GM23248 (cell line): ENCODE data around the gene CEACAM4. TPM values are rescaled to one million over a fixed set of nuclear protein-coding genes. Genes with fewer than 3 reads are reported as not detected.
"Not testable (repeated sequence)": the region's sequence is repeated elsewhere in the genome, so short reads cannot be mapped to it uniquely, and the experiment has no call there.

Experiments used
- DNase-seq: peaks from one replicate; pipeline ENCODE4 v3.0.0-alpha.2; 2015
- H2AFZ ChIP-seq: fragments of 200-600 bp; sonication (generic); 2 replicates; pipeline ENCODE4 v1.6.1; 2016; ENCODE audit warnings: antibody characterized with exemption
- H3F3A ChIP-seq: fragments of 200-600 bp; sonication (generic); 2 replicates; pipeline ENCODE4 v1.6.1; 2016; ENCODE audit warnings: mild to moderate bottlenecking, antibody characterized with exemption, mixed run types; ENCODE audit not compliant: insufficient read depth
- H3K27ac ChIP-seq: fragments of 200-600 bp; sonication (generic); 2 replicates; pipeline ENCODE4 v1.5.1; 2016; ENCODE audit warnings: mild to moderate bottlenecking
- H3K27me3 ChIP-seq: fragments of 200-600 bp; sonication (generic); replicated peaks from 2 replicates; pipeline ENCODE4 v1.6.1; 2016; ENCODE audit warnings: mild to moderate bottlenecking; ENCODE audit not compliant: insufficient read depth
- H3K36me3 ChIP-seq: fragments of 200-600 bp; sonication (generic); 2 replicates; pipeline ENCODE4 v1.6.1; 2016; ENCODE audit warnings: low read depth, mild to moderate bottlenecking
- H3K4me1 ChIP-seq: fragments of 200-600 bp; sonication (generic); 2 replicates; pipeline ENCODE4 v1.6.1; 2016; ENCODE audit warnings: mild to moderate bottlenecking; ENCODE audit not compliant: insufficient read depth
- H3K4me2 ChIP-seq: fragments of 200-600 bp; sonication (generic); one replicate; pipeline ENCODE4 v1.6.1; 2016; ENCODE audit warnings: mild to moderate bottlenecking; ENCODE audit not compliant: unreplicated experiment
- H3K4me3 ChIP-seq: fragments of 200-600 bp; sonication (generic); 2 replicates; pipeline ENCODE4 v1.5.1; 2016; ENCODE audit warnings: mild to moderate bottlenecking
- H3K79me2 ChIP-seq: fragments of 200-600 bp; sonication (generic); 2 replicates; pipeline ENCODE4 v1.6.1; 2016; ENCODE audit warnings: mild to moderate bottlenecking; ENCODE audit not compliant: insufficient read depth
- H3K9ac ChIP-seq: fragments of 200-600 bp; sonication (generic); 2 replicates; pipeline ENCODE4 v1.6.1; 2016; ENCODE audit warnings: mild to moderate bottlenecking
- H3K9me2 ChIP-seq: fragments of 200-600 bp; sonication (generic); 2 replicates; pipeline ENCODE4 v1.6.1; 2016; ENCODE audit warnings: mixed run types, mild to moderate bottlenecking, moderate library complexity; ENCODE audit not compliant: insufficient read depth
- H3K9me3 ChIP-seq: fragments of 200-600 bp; sonication (generic); one replicate; pipeline ENCODE4 v1.6.1; 2017; ENCODE audit warnings: low read depth
- H4K20me1 ChIP-seq: fragments of 200-600 bp; sonication (generic); 2 replicates; pipeline ENCODE4 v1.6.0; 2016; ENCODE audit not compliant: insufficient read depth
- EZH2 ChIP-seq: fragments of 200-600 bp; sonication (generic); IDR thresholded peaks from 2 replicates; pipeline ENCODE4 v1.6.1; 2018; ENCODE audit warnings: antibody characterized with exemption, mild to moderate bottlenecking; ENCODE audit not compliant: insufficient read depth, poor library complexity, severe bottlenecking
- EZH2phosphoT487 ChIP-seq: fragments of 200-600 bp; sonication (generic); IDR thresholded peaks from 2 replicates; pipeline ENCODE4 v1.6.1; 2018; ENCODE audit warnings: antibody characterized with exemption, moderate library complexity, mild to moderate bottlenecking, low read depth; ENCODE audit not compliant: insufficient read depth
- WGBS, 2 experiments: methylation state at CpG; one replicate each; pipeline ENCODE4 v1.1.6; 2015 to 2017; ENCODE audit warnings: low lambda C conversion rate in 2 of 2, low coverage in 1 of 2; ENCODE audit errors: missing lambda C conversion rate in 2 of 2; 5-methylcytosine and 5-hydroxymethylcytosine counted together
- in situ Hi-C: fragments of 300-500 bp; cut with MboI; formaldehyde crosslinking; loops from 2 replicates; pipeline ENCODE4 v1.15.0; 2020
- polyA plus RNA-seq: library from polyadenylated mRNA; unstranded; fragments of >200 nt; fragmentation: Nextera tagmentation; extraction: Ambion mirVana; gene quantifications from 2 replicates; pipeline ENCODE4 v1.2.1, GENCODE V29; 2016
- total RNA-seq: library from RNA; depleted of rRNA; stranded (reverse); fragments of >200 nt; shearing (Covaris generic); gene quantifications from 2 replicates; pipeline ENCODE4 v1.2.3, GENCODE V29; 2014

Gene CEACAM4
- total and polyA plus RNA-seq, 2 experiments from 2014 or later = not detected

GRCh38 chr19:41657157-41657556, 30.3 kb upstream of the CEACAM4 start:
- no peak for TF ChIP-seq EZH2phosphoT487
- 25 to 32% methylated on average over 2 of the region's 2 CpGs for WGBS, 2 experiments
- DNase-seq = no peak
- no peaks in the 10 kb centered on the region for H3F3A ChIP-seq
- no peaks in the 10 kb centered on the region for H3K4me1 ChIP-seq
- no peaks in the 10 kb centered on the region for H3K36me3 ChIP-seq
- H3K9me3 ChIP-seq = no peaks in the 10 kb centered on the region
- no peaks in the 10 kb centered on the region for H3K9me2 ChIP-seq
- no peaks in the 10 kb centered on the region for H4K20me1 ChIP-seq
- H3K4me2 ChIP-seq = no peak overlapping the region
- H3K4me3 ChIP-seq = no peak overlapping the region
- H3K27ac ChIP-seq = no peak overlapping the region
- H3K27me3 ChIP-seq = 0 out of 2 replicates have a peak, but pooled peaks cover 13% of the 10 kb centered on the region
- in situ Hi-C loops = no loop called here
- no peak overlapping the region for H2AFZ ChIP-seq
- no peak overlapping the region for H3K9ac ChIP-seq
- H3K79me2 ChIP-seq = no peaks in the 10 kb centered on the region

GRCh38 chr19:41656756-41657155, 29.9 kb upstream of the CEACAM4 start:
- H3K4me2 ChIP-seq, H3K4me1 ChIP-seq, H3K36me3 ChIP-seq, H3K79me2 ChIP-seq, H3F3A ChIP-seq, H3K9ac ChIP-seq, H3K27ac ChIP-seq, H4K20me1 ChIP-seq, H3K4me3 ChIP-seq, H3K9me3 ChIP-seq, H3K9me2 ChIP-seq, DNase-seq, H2AFZ ChIP-seq, in situ Hi-C loops: not testable (repeated sequence)
- WGBS, 2 experiments = 0% methylated on average over 2 of the region's 2 CpGs
- 0 out of 2 replicates have a peak, but pooled peaks cover 13% of the 10 kb centered on the region for H3K27me3 ChIP-seq

GRCh38 chr19:41652250-41652649, 25.4 kb upstream of the CEACAM4 start:
- 18 to 27% methylated on average over 5 of the region's 5 CpGs for WGBS, 2 experiments
- Histone ChIP-seq H4K20me1 (no peaks in the 10 kb centered on the region), H3K27me3 (peaks cover 14% of the 10 kb centered on the region; the same call in 1 of the 2 replicates), H3K9me3 (no peaks in the 10 kb centered on the region), H3K36me3 (no peaks in the 10 kb centered on the region), H2AFZ (no peak overlapping the region), H3K4me3 (no peak overlapping the region), H3F3A (no peaks in the 10 kb centered on the region), H3K79me2 (no peaks in the 10 kb centered on the region), H3K27ac (no peak overlapping the region), H3K9me2 (no peaks in the 10 kb centered on the region), H3K9ac (no peak overlapping the region), H3K4me1 (no peaks in the 10 kb centered on the region), H3K4me2 (no peak overlapping the region)
- no peak for DNase-seq
- in situ Hi-C loops = no loop called here
- TF ChIP-seq EZH2 = no peak
- no peak for TF ChIP-seq EZH2phosphoT487

GRCh38 chr19:41649827-41650226, 23.0 kb upstream of the CEACAM4 start:
- H3K9me3 ChIP-seq = no peaks in the 10 kb centered on the region
- H3K9me2 ChIP-seq = no peaks in the 10 kb centered on the region
- H3K4me3 ChIP-seq = no peak overlapping the region
- no peak for DNase-seq
- no peak overlapping the region for H2AFZ ChIP-seq
- peaks cover 11% of the 10 kb centered on the region; the same call in 1 of the 2 replicates for H3K27me3 ChIP-seq
- H3K4me2 ChIP-seq = no peak overlapping the region
- H3K9ac ChIP-seq = no peak overlapping the region
- no peaks in the 10 kb centered on the region for H3K79me2 ChIP-seq
- H3K36me3 ChIP-seq = no peaks in the 10 kb centered on the region
- no peaks in the 10 kb centered on the region for H3F3A ChIP-seq
- H3K27ac ChIP-seq = no peak overlapping the region
- TF ChIP-seq EZH2 (no peak), EZH2phosphoT487 (no peak)
- 25 to 27% methylated on average over 3 of the region's 3 CpGs for WGBS, 2 experiments
- H4K20me1 ChIP-seq = no peaks in the 10 kb centered on the region
- H3K4me1 ChIP-seq = no peaks in the 10 kb centered on the region
- in situ Hi-C loops = no loop called here

- H3F3A ChIP-seq = no peaks in the 10 kb centered on the region
- no peaks in the 10 kb centered on the region for H3K79me2 ChIP-seq
- H3K9me2 ChIP-seq = no peaks in the 10 kb centered on the region
- no peak overlapping the region for H3K4me2 ChIP-seq
- H3K27ac ChIP-seq = no peak overlapping the region
- H3K4me3 ChIP-seq = no peak overlapping the region
- peaks cover 3% of the 10 kb centered on the region; the same call in 1 of the 2 replicates for H3K27me3 ChIP-seq
- H3K9me3 ChIP-seq = no peaks in the 10 kb centered on the region
- no peaks in the 10 kb centered on the region for H4K20me1 ChIP-seq
- in situ Hi-C loops = no loop called here
- H3K9ac ChIP-seq = no peak overlapping the region
- TF ChIP-seq EZH2phosphoT487 (no peak), EZH2 (no peak)
- 16 to 20% methylated on average over 14 of the region's 14 CpGs for WGBS, 2 experiments
- no peaks in the 10 kb centered on the region for H3K36me3 ChIP-seq
- H2AFZ ChIP-seq = no peak overlapping the region
- DNase-seq = peak; percentile 41
- H3K4me1 ChIP-seq = no peaks in the 10 kb centered on the region
Observed at GRCh38 chr19:41646589-41647204, 19.8 kb upstream of the CEACAM4 start.
